GM18870 (cell line): Measurements from ENCODE around the gene ID2.

Experiments
- ATAC-seq: cut with Tn5 transposase; IDR thresholded peaks from one replicate; pipeline ENCODE4 v1.9.1; 2021; ENCODE audit warnings: moderate library complexity; ENCODE audit not compliant: unreplicated experiment

Gene ID2

GRCh38 chr2:8682719-8683667 is 1.1 kb downstream of the ID2 start:
- ATAC-seq = no peak

- ATAC-seq = no peak
Measured at GRCh38 chr2:8684540-8684877, 2.7 kb downstream of the ID2 start.

- ATAC-seq = no peak
Measured at GRCh38 chr2:8684878-8685696, 3.2 kb downstream of the ID2 start.

GRCh38 chr2:8685697-8686358 is 4.0 kb downstream of the ID2 start:
- ATAC-seq = no peak

- ATAC-seq = no peak
Measured at GRCh38 chr2:8691859-8692437, 10.1 kb downstream of the ID2 start.

- ATAC-seq = no peak
Measured at GRCh38 chr2:8692783-8693156, 10.9 kb downstream of the ID2 start.

DNA sequence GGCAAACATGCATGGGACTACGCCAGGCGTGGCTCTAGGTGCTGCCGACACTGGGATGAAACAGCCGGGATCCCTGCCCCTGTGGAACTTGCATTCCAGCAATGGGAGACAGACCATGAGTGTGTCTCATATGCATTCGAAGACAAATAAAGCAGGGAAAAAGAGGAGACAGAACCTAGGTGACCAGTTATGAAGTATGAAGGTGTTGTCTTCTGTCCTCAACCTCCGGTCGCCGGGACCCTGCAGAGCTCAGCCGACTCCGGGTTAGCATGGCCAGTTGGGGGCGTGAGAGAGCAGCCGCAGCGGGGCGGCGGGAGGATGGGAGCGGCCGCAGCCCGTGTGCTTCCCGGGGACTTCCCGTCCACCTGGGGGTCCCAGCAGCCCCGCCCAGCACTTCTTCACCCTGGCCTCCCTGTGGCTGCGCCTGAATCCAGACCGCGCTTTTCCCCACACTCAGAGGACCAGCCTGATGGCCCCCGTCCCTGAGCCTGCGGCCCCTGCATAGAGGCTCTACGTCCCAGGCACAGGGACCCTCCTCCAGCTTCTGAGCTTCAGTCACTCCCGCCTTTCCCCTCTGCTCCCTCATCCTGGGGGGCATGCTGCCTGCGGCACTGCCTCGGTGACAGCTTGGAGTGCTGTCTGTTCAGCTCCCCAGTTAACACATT is 11.4 kb downstream of the ID2 start:
- ATAC-seq = no peak

GRCh38 chr2:8694737-8695136 is 12.9 kb downstream of the ID2 start:
- no peak for ATAC-seq

- no peak for ATAC-seq
Measured at GRCh38 chr2:8697190-8697589, 15.3 kb downstream of the ID2 start.

GRCh38 chr2:8699839-8700238 is 18.0 kb downstream of the ID2 start:
- ATAC-seq = no peak

- no peak for ATAC-seq
Measured at GRCh38 chr2:8701681-8702379, 20.0 kb downstream of the ID2 start.

GRCh38 chr2:8704906-8705305 is 23.1 kb downstream of the ID2 start:
- ATAC-seq = no peak

GRCh38 chr2:8709611-8710010 is 27.8 kb downstream of the ID2 start:
- no peak for ATAC-seq

DNA sequence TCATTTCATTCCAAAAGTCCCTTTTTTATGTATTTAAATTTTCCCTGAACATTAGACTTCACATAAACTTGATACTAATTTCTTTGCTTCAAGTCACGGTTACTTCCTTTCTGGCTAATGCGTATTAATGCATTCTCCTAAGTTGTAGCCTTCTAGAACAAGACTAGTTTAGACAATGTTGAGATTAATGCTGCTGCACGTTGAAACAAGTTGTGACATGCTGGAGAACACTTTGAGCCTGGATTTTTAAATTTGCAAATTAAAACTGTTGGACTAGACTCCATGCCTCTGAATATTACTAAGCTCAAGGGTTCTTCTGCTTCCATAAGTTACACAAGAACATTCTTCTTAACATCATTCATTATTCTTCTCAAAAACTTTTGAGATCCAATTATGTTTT is 29.1 kb downstream of the ID2 start:
- no peak for ATAC-seq

DNA sequence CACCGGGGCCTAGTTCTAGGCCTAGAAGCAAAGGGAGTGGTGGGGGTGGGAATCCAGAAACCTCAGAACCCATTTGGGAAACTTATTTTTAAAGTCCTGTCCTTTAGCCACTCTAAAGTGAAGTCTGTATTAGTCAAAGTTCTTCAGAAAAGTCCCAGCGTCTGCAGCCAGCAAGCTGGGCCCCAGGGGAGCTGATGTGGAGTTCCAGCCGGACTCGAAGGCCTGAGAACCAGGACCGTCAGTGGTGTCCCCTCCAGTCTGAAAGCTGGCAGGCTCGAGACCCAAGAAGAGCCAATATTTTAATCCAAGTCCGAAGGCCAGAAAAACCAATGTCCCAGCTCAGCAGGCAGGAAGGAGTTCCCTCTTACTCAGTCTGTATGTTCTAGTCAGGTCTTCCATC is 32.4 kb downstream of the ID2 start:
- ATAC-seq = no peak

GRCh38 chr2:8714971-8715370 is 33.1 kb downstream of the ID2 start:
- no peak for ATAC-seq

GRCh38 chr2:8719528-8719927 is 37.7 kb downstream of the ID2 start:
- ATAC-seq = no peak

DNA sequence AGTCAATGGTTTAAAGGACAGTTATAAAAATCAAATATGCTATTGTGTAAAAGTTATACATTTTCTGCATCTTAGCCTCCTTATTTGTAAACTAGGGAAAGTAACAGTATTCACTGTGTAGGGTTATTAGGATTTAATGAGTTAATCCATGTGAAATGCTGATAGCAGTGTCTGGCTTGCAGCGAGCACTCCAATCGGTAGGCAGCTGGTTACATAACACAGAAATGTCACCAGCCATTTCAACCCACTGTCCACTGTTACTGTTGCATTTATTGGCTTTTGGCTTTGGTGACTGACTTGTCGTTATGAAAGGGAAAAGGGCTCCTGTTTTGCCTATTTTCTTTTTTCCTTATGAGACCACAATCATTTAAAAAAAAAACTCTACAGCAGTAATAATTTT is 38.9 kb downstream of the ID2 start:
- no peak for ATAC-seq

DNA sequence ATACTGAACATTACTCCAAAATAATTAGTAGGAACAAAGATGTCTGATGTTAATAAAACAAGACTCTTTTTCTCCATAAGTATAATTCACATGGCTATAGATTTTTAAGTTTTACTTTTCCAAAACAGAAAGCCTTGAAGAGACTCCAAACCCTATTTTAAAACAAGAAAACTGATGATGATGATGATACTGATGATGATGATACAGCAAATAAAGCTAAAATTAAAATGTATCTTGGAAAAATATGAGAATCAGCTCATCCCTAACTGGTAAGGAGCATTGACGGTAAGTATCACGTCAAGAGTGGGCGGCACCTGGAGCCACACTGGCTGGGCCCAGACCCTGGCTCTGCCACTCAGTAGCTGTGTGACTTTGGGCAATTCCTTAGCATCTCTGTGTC is 39.6 kb downstream of the ID2 start:
- ATAC-seq = no peak

DNA sequence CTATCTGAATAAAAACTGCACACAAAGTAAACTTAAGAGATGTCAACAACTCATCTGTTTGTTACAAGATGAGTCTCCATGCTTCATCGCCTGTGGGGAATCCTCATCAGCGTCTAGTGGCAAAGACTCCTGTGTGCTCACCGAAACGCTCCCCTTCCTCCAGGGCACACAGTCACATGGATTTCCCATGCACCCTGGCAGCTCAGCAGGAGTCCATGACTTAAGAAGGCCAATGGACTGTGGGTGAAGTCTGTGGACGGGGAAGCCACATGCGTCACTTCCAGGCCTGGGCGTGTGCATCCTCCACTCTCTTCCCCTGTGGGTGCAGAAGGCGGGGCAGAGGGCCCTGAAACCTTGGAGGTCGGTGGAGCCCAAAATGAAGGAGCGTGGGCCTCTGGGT is 41.1 kb downstream of the ID2 start:
- no peak for ATAC-seq
